PC-3 (cell line): ENCODE results near the gene CYB5D1.

Experiments used
- CTCF ChIP-seq: fragments of 300-600 bp; sonication (generic); conservative IDR thresholded peaks from 2 replicates; pipeline ENCODE4 v1.5.1; 2017; ENCODE audit warnings: antibody characterized with exemption, low read depth, mild to moderate bottlenecking, low read length
- EZH2 ChIP-seq: fragments of 300-600 bp; sonication (generic); IDR thresholded peaks from one replicate; pipeline ENCODE4 v1.6.1; 2017; ENCODE audit warnings: antibody characterized with exemption, mild to moderate bottlenecking, low read length; ENCODE audit not compliant: unreplicated experiment
- EZH2phosphoT487 ChIP-seq: fragments of 300-600 bp; sonication (generic); IDR thresholded peaks from 2 replicates; pipeline ENCODE4 v1.6.1; 2018; ENCODE audit warnings: mild to moderate bottlenecking, antibody characterized with exemption, low read length, borderline replicate concordance

DNA sequence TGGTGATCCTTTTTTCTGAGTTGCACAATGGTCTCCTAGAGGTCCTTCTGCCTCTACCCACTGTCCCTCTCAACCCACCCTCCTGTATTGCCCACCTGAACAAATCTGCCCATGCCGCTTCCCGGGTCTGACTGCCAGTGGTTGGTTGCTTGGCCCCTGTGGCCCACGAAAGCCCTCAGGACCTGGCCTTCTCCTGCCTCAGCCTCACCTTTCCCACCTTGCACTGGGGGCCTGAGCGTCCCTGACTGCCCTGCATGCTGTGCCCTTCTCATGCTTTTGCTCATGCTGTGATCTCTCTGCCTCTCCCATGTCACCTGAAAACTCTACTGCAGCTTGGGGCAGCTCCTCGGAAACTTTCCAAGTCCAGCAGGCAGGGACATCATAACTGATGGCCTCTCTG, 37.6 kb upstream of the CYB5D1 start:
- TF ChIP-seq EZH2 (no peak), CTCF (no peak), EZH2phosphoT487 (no peak)
